HG02840 (cell line): ENCODE results near the gene PWP1.

Experiments used
- ATAC-seq: cut with Tn5 transposase; IDR thresholded peaks from one replicate; pipeline ENCODE4 v1.9.1; 2021; ENCODE audit warnings: mild to moderate bottlenecking, moderate library complexity, moderate number of reproducible peaks; ENCODE audit not compliant: unreplicated experiment, low FRiP score

PWP1 gene

DNA sequence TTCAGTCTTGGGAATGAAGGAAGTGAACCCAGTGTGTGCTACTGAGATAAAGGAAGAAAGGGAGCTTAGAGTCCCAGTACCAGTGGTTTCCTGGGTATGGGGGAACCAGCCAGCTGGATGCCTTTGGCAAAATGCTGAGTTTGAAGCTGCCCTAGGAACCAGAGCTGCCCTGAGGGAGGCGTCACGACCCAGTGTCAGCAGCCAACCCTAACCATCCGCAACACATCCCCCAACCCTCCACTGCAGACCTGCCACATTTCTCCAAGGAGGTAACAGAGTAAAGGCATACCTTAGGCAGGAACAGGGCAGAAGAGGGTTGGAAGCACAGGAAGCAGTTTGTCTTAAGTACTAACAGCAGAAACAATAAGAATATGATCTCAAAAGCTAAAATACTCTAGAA lies 46.8 kb downstream of the PWP1 start:
- ATAC-seq = no peak

- ATAC-seq = no peak
These were observed 48.5 kb downstream of the PWP1 start for GRCh38 chr12:107734139-107734538.

DNA sequence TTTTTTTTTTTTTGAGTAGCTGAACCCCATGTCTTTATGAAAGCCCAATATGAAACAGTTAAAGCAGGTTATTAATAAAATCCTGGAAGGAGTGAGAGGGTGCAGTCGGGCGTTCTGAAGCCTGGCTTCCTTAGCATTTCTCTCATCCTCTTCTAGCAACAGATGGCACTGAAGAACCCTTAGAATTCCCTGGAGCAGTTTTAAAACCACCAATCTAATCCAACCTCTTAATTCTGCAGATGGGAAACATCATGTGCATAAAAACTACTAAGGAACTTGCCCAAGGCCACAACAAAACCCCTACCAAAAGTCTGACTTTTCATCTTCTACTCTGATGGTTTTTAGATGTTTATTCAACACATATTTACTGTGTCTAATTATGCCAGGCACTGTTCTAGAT lies 50.2 kb downstream of the PWP1 start:
- no peak for ATAC-seq

DNA sequence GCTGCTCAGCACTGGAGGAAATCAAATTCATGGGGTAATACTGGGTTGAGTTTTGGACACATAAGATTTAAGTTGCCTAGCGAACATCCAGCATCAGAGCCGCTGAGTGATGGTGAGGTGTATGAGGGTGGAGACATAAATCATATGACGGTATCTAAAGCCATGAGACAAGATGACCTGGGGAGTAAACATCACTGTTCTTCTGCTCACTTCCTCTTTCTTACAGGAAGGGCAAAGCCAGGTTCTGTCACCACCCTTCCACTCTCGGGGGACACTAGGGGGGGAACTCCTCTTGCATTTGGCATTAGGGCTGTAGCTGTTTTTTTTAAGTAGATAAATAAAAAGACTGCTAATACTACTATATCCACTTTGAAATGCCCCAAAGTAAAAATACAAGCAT lies 51.3 kb downstream of the PWP1 start:
- ATAC-seq = peak; percentile 85

DNA sequence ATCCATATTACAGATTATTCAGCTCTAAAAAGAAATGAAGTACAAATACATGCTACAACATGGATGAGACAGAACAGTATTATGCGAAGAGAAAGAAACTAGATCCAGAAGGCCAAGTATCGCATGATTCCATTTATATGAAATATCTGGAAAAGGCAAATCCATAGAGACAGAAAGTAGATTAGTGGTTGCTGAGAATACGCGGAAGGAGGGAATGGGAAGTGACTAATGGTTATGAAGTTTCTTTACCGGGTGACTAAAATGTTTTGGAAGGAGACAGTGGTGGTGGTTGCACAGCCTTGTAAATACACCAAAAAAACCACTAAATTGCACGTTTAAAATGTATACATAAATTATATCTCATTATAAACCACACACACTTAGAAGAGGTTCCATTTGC lies 62.9 kb downstream of the PWP1 start:
- ATAC-seq = no peak

GRCh38 chr12:107749083-107749482 lies 63.5 kb downstream of the PWP1 start:
- no peak for ATAC-seq

DNA sequence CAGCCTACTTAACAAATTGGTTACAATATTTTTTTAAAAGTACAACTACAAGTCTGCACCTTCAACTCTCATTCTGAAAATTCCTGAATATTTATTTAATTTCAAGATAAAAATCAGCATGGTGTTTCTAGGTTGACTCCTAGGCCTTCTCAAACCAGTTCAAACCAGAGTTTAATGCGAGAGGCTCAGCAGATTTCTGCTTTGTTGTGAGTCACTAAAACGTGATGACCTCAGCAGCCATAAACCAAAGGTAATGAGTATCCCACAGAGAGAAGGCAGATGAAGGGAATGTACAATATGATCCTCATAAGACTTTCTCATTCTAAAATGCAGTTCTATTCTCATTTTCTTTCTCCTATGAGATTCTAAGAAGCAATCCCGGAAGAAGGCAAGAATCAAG lies 73.8 kb downstream of the PWP1 start:
- no peak for ATAC-seq

DNA sequence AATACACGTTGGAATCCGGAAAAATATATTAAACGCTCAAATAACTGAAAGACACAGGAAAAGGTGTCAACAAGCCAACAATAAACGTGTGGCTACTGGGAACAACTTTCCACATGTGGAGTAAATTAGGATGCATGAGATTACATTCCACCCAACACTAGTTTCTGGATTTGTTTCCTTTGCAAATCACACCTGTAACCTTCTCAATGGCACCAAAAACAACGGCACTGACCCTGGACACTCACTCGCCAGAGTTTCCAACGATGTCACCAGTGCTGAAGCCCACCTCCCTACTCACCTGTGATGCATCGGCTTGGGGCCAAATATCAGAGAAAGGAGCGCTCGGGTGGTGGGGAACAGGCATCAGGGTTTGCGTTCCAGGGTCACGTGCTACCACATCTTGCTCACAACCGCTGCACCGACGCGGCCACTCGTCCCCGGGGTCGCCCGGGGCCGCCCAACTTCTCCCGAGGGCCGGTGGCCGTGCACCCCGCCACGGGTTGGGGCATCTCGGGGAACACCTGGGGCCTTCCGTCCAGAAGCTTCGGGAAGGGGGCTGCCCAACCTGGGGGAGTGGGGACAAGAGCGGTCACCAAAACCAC lies 74.7 kb downstream of the PWP1 start:
- peak; percentile 17 for ATAC-seq

GRCh38 chr12:107760809-107761501 lies 75.4 kb downstream of the PWP1 start, which contains the start of gene PRDM4:
TSS of gene PRDM4 (minus strand) at chr12:107761137. CDS start at chr12:107760515, 622 bp downstream.
- ATAC-seq = peak; percentile 96

GRCh38 chr12:107761502-107761904 lies 75.9 kb downstream of the PWP1 start:
- ATAC-seq = no peak
